Inflammatory macrophage treated with lipopolysaccharide for 1 hour (primary cell): ENCODE data around the gene CRY1.
"Not testable (repeated sequence)": the region's sequence is repeated elsewhere in the genome, so short reads cannot be mapped to it uniquely, and the experiment has no call there.

Source experiments
- DNase-seq, 2 donors: peaks; one replicate each; pipeline ENCODE4 v3.0.0-alpha.2; 2020 to 2022

The CRY1 gene

GRCh38 chr12:107107381-107107780, 14.0 kb upstream of the CRY1 start:
- DNase-seq: no peak

GRCh38 chr12:107106241-107107025, 13.1 kb upstream of the CRY1 start:
- no peak for DNase-seq

DNA sequence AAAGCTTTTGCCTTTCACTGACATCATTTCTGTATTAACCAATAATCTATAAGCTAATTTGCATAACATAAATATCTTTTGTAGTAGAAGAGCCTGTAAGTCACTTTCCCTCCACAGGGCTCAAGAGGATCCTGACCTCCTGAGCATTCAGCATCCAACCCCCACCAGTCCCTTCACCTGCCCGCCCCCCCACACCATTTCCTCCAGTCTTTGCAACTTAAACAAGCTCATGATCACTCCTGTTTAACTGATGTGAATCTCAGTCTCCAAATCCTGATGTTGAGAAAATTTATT, 12.0 kb upstream of the CRY1 start:
- no peak for DNase-seq

DNA sequence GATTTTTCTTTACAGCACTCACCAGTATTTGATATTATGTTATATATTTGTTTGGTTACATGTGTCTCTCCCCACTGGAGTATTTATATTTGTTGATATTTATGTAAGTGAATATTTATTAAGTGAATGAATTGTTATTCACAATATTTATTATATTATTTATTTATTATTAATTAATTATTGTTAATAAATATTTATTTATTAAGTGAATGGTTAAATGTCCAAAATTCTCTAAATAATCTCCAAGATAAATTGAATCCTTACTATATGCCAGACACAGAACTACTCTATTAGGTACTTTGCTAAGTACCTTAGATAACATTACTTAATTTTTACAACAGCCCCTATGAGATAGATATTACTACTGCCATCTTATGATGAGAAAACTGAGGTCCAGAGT, 10.2 kb upstream of the CRY1 start:
- DNase-seq: no peak

- no peak for DNase-seq
Observed at GRCh38 chr12:107103097-107103496, 9.7 kb upstream of the CRY1 start.

DNA sequence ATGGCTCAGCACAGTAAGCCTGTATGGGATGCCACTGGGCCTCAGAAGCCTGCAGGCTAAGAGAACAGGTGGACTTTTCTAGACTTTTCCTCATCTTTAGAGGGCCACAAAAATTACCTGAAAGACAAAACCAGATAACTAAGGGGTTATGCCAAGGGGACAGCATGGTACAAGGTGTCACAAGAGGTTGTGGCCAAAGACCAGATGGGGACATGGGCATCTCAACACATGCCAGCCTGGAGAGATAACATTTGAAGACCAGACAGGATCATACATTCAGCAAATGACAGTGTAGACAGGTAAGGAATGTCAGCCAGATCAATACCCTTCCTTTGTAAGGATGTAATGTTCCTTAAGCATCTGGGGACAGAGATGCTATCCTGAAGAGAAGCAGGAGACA, 8.9 kb upstream of the CRY1 start:
- DNase-seq: no peak

GRCh38 chr12:107101651-107102050, 8.3 kb upstream of the CRY1 start:
- DNase-seq: no peak

GRCh38 chr12:107099917-107100316, 6.6 kb upstream of the CRY1 start:
- no peak for DNase-seq

GRCh38 chr12:107096571-107096970, 3.2 kb upstream of the CRY1 start:
- DNase-seq: no peak

DNA sequence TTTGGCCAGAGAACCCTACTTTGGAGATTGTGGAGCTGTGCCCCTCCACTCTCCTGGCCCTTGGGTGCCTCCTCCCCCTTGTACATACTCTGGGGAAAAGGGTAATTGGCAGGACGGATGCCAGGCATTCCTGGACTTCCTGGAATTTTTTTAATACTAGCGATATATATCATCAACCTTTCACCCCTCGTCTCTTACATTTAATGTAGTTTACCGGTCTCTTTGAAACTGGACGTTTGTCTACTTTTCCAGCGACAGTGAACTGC, 767 bp upstream of the CRY1 start:
- no peak for DNase-seq

GRCh38 chr12:107092669-107093416, 506 bp downstream of the CRY1 start:
- DNase-seq: peak; percentile 19 to 27

DNA sequence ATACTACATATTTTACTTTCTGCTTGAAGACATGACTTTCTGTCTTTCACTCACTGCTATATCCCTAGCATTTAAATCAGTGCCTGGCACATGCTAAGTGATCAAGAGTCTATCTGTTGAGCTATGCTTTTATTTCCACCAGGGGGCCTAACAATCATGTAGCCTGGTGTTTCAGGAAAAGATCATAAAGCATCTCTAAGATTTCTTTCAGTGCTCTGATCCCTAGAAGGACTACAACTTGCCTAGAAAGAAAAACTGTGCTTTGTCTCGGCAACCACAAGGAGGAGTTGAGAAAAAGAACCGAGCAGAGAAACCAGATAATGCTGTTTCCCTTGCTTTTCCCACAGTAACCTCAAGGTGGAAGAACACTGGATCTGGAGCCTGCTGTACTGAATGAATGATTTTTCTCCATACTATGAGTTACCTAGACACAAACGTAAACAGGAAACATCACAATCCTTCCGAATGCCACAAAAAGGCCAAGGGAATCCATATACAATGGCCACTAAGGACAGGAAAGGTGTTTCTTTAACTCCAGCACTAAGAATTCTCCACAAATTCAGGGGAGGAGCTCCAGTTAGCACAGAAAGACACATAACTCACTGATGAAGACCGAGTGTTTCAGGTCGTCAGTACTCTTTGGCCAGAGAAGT, 1.2 kb downstream of the CRY1 start:
- peak; percentile 72 to 76 for DNase-seq

- no peak for DNase-seq
Observed at GRCh38 chr12:107091381-107091780, 2.0 kb downstream of the CRY1 start.

DNA sequence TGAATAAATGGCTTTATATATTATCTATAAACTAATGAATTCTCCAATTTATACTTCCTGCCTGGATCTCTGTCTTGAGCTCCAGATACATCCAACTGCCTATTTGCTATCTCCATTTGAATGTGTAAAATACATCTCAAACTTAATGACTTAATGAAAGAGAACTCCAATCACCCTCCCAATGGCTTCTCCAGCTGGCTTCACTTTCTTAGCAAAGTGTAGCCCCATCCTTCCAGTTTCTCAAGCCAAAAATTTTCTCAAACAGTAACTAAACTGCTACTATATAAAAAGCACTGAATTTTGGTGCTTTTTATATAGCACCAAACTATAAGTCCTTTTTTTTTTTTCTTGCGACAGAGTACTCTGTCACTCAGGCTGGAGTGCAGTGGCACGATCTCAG, 2.6 kb downstream of the CRY1 start:
- no peak for DNase-seq

GRCh38 chr12:107088912-107089311, 4.4 kb downstream of the CRY1 start:
- DNase-seq: no peak

- DNase-seq: no peak
Observed at GRCh38 chr12:107086314-107086713, 7.0 kb downstream of the CRY1 start.

- no peak for DNase-seq
Observed at GRCh38 chr12:107081778-107082177, 11.6 kb downstream of the CRY1 start.

- DNase-seq: no peak
Observed at GRCh38 chr12:107080299-107080698, 13.1 kb downstream of the CRY1 start.

DNA sequence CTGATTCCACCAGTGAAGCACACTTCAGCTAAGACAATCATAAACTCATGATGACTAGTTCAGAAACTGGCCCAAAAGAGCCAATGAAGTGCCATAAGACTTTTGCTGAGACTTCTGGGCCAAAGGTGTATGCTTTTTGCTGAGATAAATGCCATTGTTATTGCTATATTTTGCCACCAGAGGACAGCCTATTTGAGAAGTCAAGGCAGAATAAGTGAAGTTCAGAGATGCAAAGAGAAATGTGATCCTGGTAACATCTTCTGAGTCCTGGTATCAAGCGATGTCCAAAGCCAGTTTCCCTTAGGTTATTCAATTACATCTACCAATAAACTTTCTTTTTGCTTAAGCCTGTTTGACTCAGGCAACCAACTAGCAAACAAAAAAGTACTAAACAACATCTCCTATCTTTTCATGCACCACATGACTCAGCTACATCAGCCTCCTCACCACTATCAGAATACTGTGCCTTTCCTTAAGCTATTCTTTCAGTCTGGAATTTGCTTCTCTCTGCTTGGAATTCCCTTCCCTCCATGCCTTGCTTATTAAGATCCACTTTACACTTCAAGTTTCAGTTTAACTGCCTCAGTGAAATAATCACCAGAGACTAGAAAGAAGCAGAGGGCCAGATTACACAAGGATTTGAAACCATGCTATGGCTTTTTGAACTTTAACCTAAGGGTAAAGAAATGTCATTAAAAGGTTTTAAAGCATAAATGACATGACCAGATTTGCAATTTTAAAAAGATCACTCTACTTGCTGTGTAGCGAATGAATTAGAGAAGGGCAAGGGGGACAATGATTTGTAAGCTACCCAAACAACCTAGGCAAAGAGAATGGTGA, 14.0 kb downstream of the CRY1 start:
- peak; percentile 9 to 34 for DNase-seq

GRCh38 chr12:107073266-107073665, 20.1 kb downstream of the CRY1 start:
- DNase-seq: not testable (repeated sequence)

DNA sequence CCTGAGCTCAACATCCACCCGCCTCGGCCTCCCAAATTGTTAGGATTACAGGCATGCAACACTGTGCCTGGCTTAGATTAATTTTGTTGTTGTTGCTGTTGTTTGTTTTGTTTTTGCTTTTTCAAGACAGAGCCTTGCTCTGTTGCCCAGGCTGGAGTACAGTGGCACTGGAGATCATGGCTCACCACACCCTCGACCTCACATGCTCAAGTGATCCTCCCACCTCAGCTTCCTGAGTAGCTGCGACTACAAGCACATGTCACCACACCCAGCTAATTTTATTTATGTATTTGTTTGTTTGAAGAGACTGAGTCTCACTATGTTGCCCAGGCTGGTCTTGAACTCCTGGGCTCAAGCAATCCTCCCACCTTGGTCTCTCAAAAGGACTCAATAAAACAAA, 26.7 kb downstream of the CRY1 start:
- no peak for DNase-seq

GRCh38 chr12:107064687-107065086, 28.7 kb downstream of the CRY1 start:
- DNase-seq: no peak

DNA sequence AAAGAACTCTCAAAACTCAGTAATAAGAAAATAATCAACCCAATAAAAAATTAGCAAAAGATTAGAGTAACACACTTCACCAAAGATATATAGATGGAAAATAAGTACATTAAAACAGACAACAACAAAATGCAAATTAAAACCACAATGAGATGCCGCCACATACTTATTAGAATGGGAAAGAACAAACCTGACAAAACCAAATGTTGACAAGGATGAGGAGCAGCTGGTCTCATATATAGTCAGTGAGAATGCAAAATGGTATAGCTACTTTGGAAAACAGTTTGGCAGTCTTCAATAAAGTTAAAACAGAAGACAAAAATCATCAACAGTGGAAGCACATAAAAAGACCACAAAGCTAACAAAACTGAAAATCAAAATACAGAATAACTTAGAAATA, 29.1 kb downstream of the CRY1 start:
- no peak for DNase-seq

- no peak for DNase-seq
Observed at GRCh38 chr12:107058190-107058589, 35.2 kb downstream of the CRY1 start.
